GM19324 (cell line): ENCODE data around the gene NUP188.

Source experiments
- ATAC-seq: cut with Tn5 transposase; IDR thresholded peaks from one replicate; pipeline ENCODE4 v1.9.1; 2021; ENCODE audit warnings: mild to moderate bottlenecking, moderate library complexity; ENCODE audit not compliant: unreplicated experiment, low FRiP score

The NUP188 gene, protein sequence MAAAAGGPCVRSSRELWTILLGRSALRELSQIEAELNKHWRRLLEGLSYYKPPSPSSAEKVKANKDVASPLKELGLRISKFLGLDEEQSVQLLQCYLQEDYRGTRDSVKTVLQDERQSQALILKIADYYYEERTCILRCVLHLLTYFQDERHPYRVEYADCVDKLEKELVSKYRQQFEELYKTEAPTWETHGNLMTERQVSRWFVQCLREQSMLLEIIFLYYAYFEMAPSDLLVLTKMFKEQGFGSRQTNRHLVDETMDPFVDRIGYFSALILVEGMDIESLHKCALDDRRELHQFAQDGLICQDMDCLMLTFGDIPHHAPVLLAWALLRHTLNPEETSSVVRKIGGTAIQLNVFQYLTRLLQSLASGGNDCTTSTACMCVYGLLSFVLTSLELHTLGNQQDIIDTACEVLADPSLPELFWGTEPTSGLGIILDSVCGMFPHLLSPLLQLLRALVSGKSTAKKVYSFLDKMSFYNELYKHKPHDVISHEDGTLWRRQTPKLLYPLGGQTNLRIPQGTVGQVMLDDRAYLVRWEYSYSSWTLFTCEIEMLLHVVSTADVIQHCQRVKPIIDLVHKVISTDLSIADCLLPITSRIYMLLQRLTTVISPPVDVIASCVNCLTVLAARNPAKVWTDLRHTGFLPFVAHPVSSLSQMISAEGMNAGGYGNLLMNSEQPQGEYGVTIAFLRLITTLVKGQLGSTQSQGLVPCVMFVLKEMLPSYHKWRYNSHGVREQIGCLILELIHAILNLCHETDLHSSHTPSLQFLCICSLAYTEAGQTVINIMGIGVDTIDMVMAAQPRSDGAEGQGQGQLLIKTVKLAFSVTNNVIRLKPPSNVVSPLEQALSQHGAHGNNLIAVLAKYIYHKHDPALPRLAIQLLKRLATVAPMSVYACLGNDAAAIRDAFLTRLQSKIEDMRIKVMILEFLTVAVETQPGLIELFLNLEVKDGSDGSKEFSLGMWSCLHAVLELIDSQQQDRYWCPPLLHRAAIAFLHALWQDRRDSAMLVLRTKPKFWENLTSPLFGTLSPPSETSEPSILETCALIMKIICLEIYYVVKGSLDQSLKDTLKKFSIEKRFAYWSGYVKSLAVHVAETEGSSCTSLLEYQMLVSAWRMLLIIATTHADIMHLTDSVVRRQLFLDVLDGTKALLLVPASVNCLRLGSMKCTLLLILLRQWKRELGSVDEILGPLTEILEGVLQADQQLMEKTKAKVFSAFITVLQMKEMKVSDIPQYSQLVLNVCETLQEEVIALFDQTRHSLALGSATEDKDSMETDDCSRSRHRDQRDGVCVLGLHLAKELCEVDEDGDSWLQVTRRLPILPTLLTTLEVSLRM (N-terminal part only)

DNA sequence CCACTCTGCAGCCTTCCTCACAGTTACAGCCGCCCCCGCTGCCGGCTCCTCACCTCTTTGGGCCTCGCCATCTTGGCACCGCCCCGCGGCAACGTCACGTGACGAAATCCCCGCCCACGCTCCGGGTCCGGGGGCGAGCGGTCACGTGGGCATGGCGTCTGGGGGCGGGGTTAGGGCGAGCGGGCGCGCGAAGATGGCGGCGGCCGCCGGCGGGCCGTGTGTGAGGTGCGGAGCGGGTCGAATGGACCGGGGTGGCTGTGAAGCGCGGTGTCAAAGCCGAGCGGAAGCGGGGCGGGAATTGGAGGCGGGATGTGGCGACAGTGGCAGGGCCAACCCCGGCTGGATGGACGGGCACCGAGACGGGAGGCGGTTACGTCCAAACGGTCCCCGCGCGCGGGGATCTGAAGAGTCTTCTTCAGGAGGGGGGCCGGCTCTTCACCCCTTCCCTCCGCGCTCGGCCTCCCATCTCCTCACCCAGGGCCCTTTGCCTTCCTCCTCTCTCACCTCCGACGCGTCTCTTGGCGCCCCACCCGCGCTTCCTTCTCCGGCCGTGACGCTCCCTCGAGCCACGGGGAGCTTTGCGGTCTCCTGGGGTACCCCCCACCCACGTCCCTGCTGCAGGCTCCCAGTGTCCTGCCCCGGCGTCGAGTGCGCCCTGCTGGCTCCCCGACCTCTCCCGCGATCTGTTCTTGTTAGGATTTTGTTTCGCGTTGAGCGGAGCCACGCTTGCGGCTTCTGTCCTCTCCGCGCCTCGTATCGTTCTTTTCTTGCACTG, at the start of gene NUP188, which contains the start of gene DOLK:
Gene NUP188, plus strand, starts transcription at position 173 of the 775 bp plus-strand sequence. Its CDS starts 21 bp downstream, at position 194.
Gene DOLK, minus strand, starts transcription at position 77 of the 775 bp plus-strand sequence. CDS start 300 bp downstream, outside the sequence.
- peak; percentile 93 for ATAC-seq

DNA sequence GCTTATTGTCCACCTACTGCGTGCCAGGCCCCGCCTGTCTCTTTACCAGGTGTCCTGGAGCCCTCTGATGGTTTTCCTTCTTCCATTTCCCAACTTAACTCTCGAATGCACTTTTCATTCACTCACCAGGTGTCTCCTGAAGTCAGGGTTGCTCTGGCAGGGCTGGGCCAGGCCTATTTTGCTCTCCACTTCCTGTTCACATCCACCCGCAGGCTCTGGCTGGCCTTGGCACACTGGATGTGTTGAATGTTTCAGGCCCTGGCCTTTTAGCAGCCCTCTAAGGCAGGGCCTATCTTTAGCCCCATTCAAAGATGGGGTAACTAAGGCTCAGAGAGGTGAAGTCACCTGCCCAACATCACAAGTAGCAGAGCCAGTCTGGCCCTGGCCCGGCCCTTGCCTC, 49.1 kb upstream of the NUP188 start:
- no peak for ATAC-seq

DNA sequence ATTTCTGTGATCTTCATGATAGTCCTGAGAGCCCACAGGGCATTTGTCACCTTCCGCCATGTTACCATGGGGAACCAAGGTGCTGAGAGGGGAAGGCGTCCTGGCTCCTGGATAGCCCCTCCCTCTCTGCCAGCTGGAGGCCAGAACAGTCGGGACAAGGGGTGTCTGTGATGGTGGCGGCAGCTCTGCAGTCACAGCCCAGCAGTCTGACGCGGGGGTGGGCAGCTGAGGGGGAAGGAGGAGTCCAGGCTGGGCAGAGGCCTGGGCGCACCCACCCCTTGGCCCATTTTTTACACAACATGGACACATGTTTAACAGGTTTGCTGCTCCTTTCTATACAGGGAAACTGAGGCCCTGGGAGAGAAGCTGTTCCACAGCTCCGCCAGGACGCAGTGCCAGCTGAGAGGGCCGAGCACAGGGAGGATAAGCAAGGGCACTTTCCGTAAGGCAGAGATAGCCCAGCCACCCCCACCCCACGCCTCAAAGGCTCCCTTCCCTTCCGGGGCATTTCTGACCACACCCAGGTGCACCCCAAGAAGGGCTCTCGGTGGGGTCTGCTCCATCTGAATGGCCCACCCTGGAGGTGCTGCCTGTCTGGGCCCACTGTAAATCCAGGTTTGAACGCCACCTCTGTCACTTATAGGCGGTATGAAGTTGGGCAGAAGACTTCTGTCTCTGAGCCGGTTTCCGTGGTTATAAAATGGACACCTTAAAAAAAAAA, 48.5 kb upstream of the NUP188 start:
- no peak for ATAC-seq

DNA sequence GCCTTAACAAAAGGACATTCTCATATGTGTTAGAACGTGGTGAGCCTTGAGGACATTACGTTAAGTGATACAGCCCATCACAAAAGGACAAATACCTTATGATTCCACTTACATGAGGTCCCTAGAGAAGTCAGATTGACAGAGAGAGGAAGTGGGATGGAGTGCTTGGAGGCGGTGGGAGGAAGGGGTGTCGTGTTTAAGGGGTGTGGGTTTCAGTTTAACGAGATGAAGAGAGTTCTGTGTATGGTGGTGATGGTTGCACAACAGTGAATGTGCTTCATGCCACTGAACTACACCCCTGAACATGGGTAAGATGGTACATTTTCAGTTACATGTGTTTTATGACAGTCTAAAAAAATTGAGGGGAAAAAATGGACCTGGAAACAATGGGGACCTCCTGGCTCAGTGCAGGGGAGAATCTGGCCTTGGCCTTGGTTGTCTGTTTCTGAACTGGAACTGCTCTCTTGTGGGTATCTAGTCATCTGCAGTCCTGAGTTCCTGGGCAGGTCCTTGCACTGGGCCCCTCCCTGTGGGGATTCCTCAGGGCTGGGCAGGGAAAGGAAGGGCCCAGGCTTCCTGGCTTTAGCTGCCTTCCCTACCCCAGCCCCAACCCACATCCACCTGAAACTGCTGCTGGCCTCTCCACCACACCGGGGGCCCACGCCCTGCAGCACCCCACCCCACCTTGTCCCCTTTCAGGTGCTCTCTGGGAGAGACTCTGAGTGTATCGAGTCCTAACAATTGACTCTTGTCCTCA, 47.8 kb upstream of the NUP188 start:
- ATAC-seq, result no peak

DNA sequence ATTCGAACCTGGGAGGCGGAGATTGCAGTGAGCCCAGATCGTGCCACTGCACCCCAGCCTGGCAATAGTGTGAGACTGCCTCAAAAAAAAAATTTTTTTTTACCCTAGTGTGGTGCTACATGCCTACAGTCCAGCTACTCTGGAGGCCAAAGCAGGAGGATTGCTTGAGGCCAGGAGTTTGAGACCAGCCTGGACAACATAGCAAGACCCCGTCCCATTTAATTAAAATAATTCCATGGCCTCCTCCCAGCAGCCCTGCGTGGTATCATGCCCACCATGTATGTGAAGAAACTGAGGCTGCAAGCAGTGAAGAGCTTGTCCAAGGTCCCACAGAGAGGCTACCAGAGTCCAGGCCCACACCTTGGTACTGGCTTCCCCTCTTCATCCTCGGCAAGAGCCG, 46.1 kb upstream of the NUP188 start:
- no peak for ATAC-seq

DNA sequence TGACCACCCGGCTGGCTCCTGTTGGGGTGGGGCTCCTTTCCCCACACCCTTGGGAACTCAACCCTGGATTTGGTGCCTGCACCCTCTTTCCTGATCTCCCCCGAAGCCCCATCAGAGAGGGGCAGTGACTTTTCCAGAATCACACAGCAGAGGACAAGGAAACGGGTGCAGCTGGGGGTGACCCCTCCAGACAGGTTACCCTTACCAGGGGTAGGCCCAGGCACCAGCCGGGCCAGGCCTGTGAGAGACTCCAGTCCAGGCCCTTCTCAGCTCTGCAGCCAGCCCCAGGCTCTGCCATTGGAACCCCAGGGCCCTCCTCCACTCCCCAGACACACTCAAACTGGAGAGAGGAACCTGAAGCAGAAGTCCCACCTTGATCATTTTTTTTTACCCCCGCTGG, 45.7 kb upstream of the NUP188 start:
- ATAC-seq, result no peak

DNA sequence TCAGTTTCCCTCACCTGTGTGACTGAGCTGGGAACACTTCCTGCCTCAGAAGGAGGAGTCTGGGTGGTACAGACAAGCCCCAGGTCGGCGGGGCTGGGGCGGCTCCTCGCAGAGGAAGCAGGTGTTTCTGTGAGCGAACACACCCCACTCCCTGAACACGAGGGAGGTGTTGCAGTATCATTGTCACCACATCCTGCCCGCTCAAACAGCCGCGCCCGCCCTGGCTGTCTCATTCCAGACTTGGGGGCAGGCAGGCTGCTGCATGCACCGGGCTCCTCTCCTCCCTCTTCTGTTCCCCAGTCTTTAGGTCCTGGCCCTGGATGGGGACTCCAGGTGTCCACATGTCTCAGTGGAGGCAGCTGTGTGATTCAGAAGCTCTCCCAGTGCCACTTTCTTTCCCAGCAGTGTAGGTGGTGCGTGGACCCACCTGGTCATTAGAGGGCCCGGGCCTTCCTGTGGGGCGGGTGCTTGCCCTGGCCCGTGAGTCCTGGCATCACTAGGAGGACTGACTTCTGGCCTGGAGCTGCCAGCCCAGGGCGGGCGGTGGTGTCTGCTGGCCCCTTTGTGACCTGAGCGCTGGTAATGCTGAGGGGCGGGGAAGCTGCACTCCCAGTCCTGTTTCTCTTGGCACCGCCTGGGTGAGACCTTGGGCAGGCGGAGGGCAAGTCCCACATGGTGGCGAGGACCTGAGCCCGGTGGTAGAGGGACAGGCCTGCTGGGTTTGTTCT, 45.0 kb upstream of the NUP188 start:
- no peak for ATAC-seq

DNA sequence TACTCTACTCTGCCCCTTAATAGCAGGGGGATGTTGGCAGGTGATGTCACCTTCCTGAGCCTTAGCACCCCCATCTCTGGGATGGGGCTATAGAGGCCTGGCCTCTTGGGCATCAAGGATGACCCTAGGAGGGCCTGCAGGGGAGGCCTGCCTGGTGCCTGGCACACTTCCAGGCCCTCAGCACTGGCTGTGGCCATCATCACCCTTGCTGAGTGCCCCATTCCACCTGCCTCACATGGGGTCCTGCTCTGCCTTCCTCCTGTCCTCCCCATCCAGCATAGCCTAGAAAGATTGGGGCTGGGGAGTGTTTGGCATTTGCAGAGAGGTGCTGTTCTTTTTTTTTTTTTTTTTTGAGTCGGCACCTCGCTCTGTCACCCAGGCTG, 44.4 kb upstream of the NUP188 start:
- no peak for ATAC-seq

DNA sequence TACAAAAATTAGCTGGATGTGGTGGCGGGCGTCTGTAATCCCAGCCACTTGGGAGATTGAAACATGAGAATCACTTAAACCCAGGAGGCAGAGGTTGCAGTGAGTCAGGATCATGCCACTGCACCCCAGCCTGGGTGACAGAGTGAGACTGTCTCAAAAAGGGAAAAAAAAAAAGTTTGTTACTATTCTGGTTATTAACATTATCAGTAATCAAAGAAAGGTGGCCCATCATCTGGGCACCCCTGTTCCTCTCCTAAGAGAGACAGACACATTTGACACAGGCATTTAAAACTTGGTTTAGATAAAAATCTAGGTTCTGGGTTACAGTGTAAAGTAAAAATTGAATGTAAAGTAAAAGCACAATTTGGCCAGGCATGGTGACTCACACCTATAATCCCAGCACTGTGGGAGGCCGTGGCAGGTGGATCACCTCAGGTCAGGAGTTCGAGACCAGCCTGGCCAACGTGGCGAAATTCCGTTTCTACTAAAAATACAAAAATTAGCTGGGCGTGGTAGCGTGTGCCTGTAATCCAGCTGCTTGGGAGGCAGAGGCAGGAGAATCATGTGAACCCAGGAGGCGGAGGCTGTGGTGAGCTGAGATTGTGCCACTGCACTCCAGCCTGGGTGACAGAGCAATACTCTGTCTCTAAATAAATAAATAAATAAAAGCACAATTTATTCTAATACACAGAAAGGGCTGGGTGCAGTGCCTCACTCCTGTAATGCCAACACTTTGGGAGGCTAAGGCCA, 43.5 kb upstream of the NUP188 start:
- ATAC-seq, result no peak

DNA sequence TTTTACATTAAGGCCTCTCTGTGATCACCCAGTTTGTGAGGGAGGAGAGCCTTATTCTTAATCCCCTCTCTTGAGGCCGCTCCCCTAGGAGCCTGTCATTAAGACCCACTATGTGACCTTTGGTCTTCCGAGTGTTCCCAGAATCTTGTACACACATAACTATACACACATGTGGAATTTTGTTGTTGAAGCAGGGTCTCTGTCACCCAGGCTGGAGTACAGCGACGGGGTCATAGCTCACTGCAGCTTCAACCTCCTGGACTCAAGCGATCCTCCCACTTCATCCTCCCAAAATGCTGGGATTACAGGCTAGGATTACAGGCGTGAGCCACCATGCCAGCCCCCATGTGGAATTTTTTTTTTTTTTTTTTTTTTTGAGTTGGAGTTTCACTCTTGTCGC, 41.5 kb upstream of the NUP188 start:
- no peak for ATAC-seq

DNA sequence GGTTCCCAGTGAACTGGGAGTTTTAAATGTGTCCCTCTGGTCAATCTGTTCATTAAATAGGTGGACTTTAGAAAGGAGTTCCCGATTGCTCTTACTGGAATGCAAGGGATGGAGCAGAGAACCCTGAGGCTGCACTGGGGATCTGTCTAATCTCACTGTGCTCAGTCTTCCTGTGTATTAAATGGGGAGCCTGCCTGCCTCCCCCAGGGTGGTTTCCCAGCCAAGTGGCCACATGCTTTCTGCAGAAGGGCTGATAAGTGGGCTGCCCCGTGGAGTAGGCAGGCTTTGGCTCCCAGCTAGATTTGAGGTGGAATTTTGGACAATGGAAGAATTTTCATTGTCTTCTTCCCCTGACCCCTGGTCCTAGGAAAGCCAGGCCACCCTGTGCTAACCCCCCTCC, 40.8 kb upstream of the NUP188 start:
- ATAC-seq, result no peak

DNA sequence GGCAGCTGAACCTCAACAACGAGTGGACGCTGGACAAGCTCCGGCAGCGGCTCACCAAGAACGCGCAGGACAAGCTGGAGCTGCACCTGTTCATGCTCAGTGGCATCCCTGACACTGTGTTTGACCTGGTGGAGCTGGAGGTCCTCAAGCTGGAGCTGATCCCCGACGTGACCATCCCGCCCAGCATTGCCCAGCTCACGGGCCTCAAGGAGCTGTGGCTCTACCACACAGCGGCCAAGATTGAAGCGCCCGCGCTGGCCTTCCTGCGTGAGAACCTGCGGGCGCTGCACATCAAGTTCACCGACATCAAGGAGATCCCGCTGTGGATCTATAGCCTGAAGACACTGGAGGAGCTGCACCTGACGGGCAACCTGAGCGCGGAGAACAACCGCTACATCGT, 39.1 kb upstream of the NUP188 start:
- no peak for ATAC-seq

DNA sequence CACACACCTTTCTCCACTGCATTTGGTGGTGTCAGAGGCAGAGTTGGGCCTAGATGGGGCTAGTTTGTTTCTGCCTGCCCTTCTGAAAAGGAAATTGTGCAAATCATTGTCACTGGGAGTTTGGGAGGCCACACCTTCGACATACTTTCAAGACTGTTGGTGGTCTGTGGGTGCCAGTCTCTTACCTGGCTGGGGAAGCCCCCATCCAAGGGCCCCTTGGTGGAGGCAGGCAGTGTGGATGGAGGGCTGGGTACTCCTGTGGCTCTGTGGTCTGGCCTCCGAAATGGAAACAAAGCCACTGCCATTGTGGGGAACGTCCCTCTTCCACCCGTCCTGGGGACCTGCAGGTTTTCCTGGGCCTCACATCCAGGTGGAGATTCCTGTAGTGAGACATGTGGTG, 37.6 kb upstream of the NUP188 start:
- ATAC-seq, result no peak

DNA sequence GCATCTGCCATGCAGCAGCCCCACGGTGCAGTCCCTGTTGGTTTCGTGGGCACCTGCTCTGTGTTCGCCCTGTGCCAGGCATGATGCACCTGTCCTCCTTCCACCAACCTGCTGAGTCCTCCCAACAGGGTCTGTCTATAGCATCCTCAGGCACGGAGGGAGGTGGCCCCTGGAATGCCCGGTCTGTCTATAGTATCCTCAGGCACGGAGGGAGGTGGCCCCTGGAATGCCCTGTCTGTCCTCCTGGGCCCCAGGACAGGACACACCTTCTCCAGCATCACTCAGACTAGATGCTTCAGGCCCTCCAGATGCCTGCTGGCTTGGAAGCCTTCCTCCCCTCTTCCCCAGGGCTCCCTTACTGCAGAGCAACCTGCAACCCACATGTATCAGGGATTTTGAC, 36.6 kb upstream of the NUP188 start:
- ATAC-seq, result no peak

DNA sequence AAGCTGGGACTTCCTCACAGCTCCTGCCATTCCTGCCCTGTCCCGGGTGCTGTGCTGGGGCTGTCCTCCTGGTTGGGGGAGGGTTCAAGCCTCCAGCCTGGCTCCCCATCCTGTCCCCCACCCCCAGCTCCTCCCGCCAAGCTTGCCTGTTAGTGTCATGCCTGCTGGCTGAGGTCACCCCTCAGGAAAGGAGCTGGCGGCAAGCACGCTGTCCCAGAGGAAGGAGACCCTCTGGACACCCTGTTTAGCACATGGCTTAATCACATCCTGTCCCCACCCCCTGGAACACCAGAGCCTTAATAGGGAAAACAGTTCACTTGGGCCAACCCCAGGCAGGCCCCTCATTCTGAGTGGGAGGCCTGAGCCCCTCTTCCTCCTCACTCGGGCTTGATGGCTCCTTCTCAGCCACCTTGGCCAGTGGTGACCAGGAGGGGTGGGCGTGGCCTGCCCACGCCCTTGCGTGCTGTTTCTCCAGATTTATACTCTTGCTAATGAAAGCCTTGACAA, 35.9 kb upstream of the NUP188 start:
- ATAC-seq, result no peak

DNA sequence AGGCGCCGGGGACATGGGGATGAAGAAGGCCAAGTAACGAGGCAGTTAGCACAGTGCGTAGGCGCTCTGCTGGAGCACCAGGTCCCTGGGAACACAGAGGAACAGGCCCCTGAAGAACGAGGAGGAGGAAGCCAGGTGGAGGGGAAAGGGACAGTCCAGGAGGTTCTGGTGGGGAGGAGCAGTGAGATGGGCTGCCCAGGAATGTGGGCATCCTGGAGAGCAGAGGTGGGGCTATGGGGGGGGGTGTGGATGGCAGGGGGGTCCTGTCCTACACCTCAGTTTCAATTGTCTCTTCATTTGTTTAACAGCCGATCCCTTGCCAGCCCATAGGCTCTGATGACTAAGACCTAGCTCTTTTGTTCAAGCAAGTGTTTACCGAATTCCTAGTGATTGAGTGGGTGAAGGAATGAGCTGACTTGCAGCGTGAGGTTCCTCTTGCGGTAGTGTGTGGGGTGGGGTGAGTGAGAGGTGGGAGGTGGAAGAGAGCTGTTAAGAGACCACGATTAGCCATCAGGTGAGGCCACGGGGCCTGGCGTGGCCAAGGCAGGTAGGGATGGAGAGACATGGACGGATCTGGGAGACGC, 35.1 kb upstream of the NUP188 start:
- no peak for ATAC-seq
